ENCODE measurements around the gene CACTIN.
A peak's percentile ranks its signal among the peaks of the same experiment; 100 is the strongest.
"Not testable (repeated sequence)": the region's sequence is repeated elsewhere in the genome, so short reads cannot be mapped to it uniquely, and the experiment has no call there.

The CACTIN gene

DNA sequence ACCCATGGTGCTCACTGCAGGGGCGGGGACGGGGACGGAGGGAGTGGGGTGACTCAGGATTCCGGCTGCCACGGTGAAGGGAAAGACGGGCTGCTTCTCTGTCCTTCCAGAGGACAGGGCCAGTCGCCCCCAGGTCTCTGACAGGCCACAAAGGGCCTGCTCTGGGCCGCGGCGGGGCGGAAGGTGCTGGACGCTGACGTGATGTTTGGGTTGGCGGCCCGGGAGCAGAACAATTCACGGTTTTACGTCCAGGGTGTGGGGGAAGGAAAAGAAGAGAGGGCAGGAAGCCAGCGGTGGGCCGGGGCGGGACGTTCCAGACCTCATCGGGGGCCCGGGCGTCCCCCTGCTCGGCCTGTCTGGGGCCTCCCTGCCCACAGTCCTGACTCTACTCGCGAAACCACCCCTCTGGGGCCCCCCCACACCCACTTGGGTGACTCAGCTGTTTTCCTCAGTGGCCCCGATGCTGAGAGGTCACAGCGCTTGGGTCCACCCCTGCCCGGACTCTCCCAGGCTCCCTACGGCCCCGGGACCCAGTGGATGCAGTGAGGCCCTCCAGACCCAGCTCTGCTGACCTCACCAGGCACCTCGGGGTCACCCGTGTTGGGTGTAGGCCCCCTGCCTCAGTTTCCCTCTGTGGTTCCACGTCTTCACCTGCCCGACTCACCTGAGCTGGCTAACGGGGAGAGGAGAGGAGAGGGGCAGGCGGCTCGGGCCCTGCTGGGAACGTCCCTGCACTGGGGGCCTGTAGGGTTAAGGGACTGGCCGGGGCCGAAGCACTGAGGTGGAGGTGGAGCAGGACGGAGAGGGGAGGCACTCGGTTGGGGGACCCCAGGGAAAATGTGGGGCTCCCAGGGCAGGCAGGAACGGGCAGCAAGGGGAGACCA, 44.4 kb upstream of the CACTIN start:
- H3K4me2 ChIP-seq: peak overlapping the region; percentile 93 to 99 (median 98)
- TF ChIP-seq Cebpa-rat (IDR thresholded peaks at IDR 0.05): no peak
- H3K4me3 ChIP-seq: peak overlapping the region in 8 of 10 experiments; percentile 29 to 56 (median 42); a peak in 13 of 20 replicates
- 0 out of 22 replicates have a peak, but pooled peaks cover 0 to 6% (median 0%) of the 10 kb centered on the region in 11 experiments for H3K9me3 ChIP-seq (replicated peaks in 1 of 11)
- peaks cover 0 to 48% (median 3%) of the 10 kb centered on the region in 11 experiments; a peak in 7 of 22 replicates for H3K36me3 ChIP-seq
- H3K27me3 ChIP-seq: peaks cover 0 to 19% (median 13%) of the 10 kb centered on the region in 11 experiments; a peak in 13 of 22 replicates
- H3K27ac ChIP-seq: peak overlapping the region; percentile 1 to 67 (median 45); a peak in 19 of 22 replicates
- peaks cover 96 to 99% (median 98%) of the 10 kb centered on the region in 11 experiments for H4K20me1 ChIP-seq
- H3K4me1 ChIP-seq: peaks cover 27 to 51% (median 45%) of the 10 kb centered on the region in 10 experiments
- H3K9ac ChIP-seq: peak overlapping the region; percentile 34 to 77 (median 68); a peak in 21 of 22 replicates

DNA sequence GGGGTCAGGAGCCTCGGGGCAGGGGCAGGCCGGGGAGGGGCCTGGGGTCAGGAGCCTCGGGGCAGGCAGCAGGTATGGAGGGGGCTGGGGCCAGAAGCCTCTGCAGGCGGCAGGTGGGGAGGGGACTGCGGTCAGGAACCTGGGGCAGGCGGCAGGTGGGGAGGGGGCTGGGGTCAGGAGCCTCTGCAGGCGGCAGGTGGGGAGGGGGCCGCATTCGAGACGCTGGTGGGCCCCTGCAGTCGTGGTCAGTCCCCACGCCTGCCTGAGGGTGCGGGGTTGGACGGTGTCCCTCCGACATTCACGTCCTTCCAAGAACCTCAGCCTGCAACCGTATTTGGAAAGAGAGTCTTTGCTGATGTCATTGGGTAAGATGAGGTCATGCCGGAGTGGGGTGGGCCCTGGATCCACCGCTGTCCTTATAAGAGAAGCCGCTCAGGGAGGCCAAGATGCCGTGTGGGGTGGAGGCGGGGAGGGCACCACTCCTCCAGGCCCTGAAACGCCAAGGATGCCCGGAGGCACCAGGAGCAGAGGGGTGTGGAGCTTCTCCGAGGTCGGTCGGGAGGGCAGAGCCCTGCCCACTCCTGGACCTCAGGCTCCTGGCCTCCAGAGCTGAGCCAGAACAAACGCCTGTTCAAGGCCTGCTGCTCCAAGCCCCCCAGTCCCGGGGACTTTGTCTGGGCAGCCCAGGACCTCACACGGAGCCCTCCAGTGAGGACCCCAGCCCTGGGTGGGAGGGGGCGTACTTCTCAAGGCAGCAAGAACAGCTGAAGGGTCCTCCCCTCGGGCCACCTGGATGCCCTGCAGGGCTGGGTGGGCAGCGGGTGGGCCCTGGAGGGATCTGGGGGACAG, 43.6 kb upstream of the CACTIN start:
- peaks cover 0 to 19% (median 13%) of the 10 kb centered on the region in 11 experiments; a peak in 13 of 22 replicates for H3K27me3 ChIP-seq
- peaks cover 35 to 58% (median 52%) of the 10 kb centered on the region in 10 experiments for H3K4me1 ChIP-seq
- peak overlapping the region in 7 of 11 experiments; percentile 27 to 67 (median 60); a peak in 5 of 22 replicates for H3K27ac ChIP-seq
- peak overlapping the region in 1 of 10 experiments; percentile 48; a peak in 1 of 20 replicates for H3K4me3 ChIP-seq
- H3K4me2 ChIP-seq: peak overlapping the region; percentile 93 to 99 (median 98)
- H3K9me3 ChIP-seq (replicated peaks in 1 of 11): 0 out of 22 replicates have a peak, but pooled peaks cover 0 to 6% (median 0%) of the 10 kb centered on the region in 11 experiments
- H3K36me3 ChIP-seq: peaks cover 0 to 47% (median 3%) of the 10 kb centered on the region in 11 experiments; a peak in 11 of 22 replicates
- H4K20me1 ChIP-seq: peaks cover 96 to 99% (median 98%) of the 10 kb centered on the region in 11 experiments
- peak overlapping the region; percentile 34 to 77 (median 68); a peak in 17 of 22 replicates for H3K9ac ChIP-seq
- no peak for TF ChIP-seq Cebpa-rat (IDR thresholded peaks at IDR 0.05)

DNA sequence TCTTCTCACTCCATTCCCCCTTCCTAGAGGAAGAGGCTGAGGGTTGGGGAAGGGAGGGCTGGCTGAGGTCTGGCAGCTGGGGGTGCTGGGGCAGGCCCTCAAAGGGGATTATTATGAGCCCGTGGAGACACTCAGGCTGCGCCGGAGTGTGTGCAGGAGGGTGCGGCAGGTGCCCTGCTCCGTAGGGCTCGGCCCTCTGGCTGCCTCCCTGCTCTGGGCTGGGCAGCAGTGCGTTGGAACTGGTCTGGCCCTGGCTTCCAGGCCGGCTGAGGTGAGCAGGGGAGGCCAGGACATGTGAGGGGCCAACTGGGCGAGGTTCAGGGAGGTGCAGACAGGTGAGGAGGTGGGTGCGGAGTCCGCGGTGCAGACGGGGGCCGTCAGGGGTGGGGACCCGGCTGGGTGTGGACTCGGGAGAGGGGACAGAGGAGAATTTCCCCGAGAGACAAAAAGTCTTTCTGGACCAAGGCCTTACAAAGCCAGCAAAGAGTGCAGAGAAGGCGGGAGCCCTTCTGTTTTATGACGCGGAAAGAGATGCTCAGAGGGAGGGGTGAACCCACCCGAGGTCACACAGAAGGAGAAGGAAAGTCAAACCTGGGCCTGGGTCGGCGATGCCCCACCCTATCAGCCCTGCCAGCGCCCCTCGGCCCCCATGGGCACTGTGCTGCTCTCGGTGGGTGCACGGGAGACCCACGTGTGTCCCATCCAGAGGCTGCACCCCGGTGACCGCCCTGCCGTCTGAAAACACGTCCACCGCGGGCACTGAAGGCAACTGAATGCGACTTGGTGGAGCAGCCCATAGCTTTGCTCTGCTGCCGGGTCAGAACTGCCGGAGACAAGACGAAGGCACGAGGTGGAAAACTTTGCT, 42.7 kb upstream of the CACTIN start:
- Histone ChIP-seq H3K4me2 (no peak overlapping the region), H3K9me3 (replicated peaks in 1 of 11) (0 out of 22 replicates have a peak, but pooled peaks cover 0 to 4% (median 0%) of the 10 kb centered on the region in 11 experiments), H3K27me3 (peaks cover 0 to 19% (median 13%) of the 10 kb centered on the region in 11 experiments; a peak in 13 of 22 replicates), H3K4me1 (peaks cover 42 to 61% (median 52%) of the 10 kb centered on the region in 10 experiments), H3K4me3 (no peak overlapping the region), H3K9ac (no peak overlapping the region; a peak in 1 of 22 replicates), H3K27ac (no peak overlapping the region), H4K20me1 (peaks cover 90 to 99% (median 97%) of the 10 kb centered on the region in 11 experiments), H3K36me3 (peaks cover 0 to 48% (median 11%) of the 10 kb centered on the region in 11 experiments; a peak in 18 of 22 replicates)
- no peak for TF ChIP-seq Cebpa-rat (IDR thresholded peaks at IDR 0.05)

DNA sequence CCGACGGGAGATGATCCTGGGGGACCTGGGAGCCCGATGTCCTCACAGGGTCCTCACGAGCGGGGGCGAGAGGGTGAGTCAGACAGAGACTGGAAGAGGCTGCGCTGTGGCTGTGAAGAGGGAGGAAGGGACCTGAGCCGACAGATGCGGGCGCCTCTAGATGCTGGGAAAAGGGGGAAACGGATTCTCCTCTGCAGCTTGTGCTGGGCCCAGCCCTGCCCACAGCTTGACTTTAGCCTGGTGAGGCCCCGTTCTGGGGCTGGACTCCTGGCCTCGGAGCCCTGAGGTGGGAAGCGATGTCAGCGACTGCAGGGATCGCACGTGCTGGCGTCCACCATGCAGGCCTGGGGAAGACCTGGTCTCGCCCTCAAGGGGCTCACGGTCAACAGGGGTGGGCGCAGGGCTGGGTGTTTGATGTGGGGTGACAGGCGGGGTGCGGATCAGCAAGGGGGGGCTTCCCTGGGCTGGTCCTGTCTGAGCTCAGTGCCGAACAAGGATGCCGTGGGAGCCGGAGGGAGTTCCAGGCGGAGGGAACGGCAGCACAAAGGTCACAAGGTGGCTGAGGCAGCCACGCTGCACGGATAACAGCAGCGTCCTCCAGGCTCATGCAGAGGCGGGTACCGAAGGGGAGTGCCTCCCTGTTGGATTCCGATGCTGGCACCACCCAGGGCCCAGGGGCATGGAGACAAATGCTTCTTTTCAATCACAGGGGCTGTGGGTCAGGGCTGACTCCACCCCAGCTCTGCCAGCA, 41.9 kb upstream of the CACTIN start:
- Histone ChIP-seq H3K36me3 (peaks cover 6 to 56% (median 19%) of the 10 kb centered on the region in 11 experiments; a peak in 21 of 22 replicates), H4K20me1 (peaks cover 82 to 99% (median 92%) of the 10 kb centered on the region in 11 experiments), H3K9ac (peak overlapping the region in 1 of 11 experiments; percentile 29; a peak in 1 of 22 replicates), H3K9me3 (replicated peaks in 1 of 11) (no peaks in the 10 kb centered on the region), H3K4me2 (no peak overlapping the region), H3K4me3 (no peak overlapping the region), H3K27me3 (peaks cover 0 to 19% (median 13%) of the 10 kb centered on the region in 11 experiments; a peak in 13 of 22 replicates), H3K27ac (no peak overlapping the region), H3K4me1 (peaks cover 39 to 58% (median 44%) of the 10 kb centered on the region in 10 experiments)
- no peak for TF ChIP-seq Cebpa-rat (IDR thresholded peaks at IDR 0.05)

DNA sequence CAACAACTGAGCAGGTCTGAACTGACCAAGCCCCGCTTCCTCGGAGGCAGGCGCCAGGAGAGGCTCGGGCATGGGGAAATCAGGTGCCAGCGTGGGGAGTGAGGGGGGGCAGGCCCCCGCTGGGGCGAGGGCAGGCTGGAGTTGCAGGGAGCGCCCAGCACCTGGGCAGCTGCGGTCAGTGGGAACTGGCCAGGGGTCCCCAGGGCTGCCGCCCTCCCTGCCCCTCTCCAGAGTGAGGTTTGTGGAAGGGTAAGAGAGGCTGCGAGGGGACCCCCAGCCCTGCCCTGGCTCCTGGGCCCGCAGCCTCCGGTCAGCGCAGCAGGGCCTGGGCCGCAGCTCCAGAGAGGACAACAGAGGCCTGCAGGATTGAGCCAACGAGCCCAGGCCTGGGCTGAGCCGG, 41.2 kb upstream of the CACTIN start:
- no peak overlapping the region for H3K27ac ChIP-seq
- peak overlapping the region in 2 of 11 experiments; percentile 23 to 29; a peak in 3 of 22 replicates for H3K9ac ChIP-seq
- H3K4me3 ChIP-seq: no peak overlapping the region
- H3K4me1 ChIP-seq: peaks cover 32 to 58% (median 43%) of the 10 kb centered on the region in 10 experiments
- H3K4me2 ChIP-seq: no peak overlapping the region
- TF ChIP-seq Cebpa-rat (IDR thresholded peaks at IDR 0.05): no peak
- H4K20me1 ChIP-seq: peaks cover 76 to 99% (median 86%) of the 10 kb centered on the region in 11 experiments
- H3K9me3 ChIP-seq (replicated peaks in 1 of 11): no peaks in the 10 kb centered on the region
- H3K27me3 ChIP-seq: peaks cover 0 to 19% (median 13%) of the 10 kb centered on the region in 11 experiments; a peak in 13 of 22 replicates
- peaks cover 13 to 64% (median 27%) of the 10 kb centered on the region in 11 experiments for H3K36me3 ChIP-seq

DNA sequence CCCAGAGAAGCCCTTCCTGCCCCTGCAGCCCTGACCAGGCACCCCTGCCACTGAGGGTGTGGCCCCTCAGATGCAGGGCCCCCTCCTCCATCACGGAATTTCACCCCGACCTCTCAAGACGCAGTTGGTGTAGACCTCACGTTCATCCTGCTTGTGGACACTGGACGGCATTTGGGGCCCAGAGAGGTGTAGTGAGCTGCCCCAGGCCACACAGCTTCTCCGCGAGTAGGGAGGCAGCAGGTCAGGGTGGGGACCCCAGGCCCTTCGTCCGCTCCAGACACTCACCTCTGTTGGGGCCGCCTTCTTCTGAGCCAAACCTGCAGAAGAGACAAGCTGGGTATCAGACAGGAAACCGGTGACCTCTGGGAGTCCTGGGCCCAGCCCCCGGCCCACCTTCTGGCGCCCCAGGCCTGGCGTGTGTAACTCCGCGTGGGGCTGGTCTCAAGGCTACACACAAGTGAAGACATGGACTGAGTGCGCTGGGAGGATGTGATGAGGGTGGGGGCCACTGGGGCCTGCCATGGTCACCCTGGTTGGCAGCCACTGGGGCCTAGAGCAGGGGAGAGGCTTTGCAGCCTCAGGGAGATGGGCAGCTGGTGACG, 40.5 kb upstream of the CACTIN start:
- no peak overlapping the region for H3K4me2 ChIP-seq
- H3K36me3 ChIP-seq: peaks cover 17 to 70% (median 32%) of the 10 kb centered on the region in 11 experiments
- no peaks in the 10 kb centered on the region for H3K9me3 ChIP-seq (replicated peaks in 1 of 11)
- H3K4me1 ChIP-seq: peaks cover 27 to 56% (median 38%) of the 10 kb centered on the region in 10 experiments
- no peak for TF ChIP-seq Cebpa-rat (IDR thresholded peaks at IDR 0.05)
- H3K4me3 ChIP-seq: no peak overlapping the region
- peaks cover 70 to 94% (median 81%) of the 10 kb centered on the region in 11 experiments for H4K20me1 ChIP-seq
- H3K27ac ChIP-seq: no peak overlapping the region
- peaks cover 0 to 18% (median 13%) of the 10 kb centered on the region in 11 experiments; a peak in 13 of 22 replicates for H3K27me3 ChIP-seq
- peak overlapping the region in 1 of 11 experiments; percentile 29; a peak in 1 of 22 replicates for H3K9ac ChIP-seq

DNA sequence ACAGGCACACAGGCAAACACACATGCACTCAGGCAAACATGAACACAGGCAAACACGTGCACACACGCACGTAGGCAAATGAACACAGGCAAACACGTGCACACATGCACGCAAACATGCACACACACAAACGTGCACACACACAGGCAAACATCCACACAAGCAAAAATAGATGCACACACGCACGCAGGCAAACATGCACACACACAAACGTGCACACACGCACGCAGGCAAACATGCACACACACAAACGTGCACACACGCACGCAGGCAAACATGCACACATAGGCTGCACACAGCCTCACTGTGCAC, 39.9 kb upstream of the CACTIN start:
- Histone ChIP-seq H4K20me1 (peaks cover 64 to 89% (median 78%) of the 10 kb centered on the region in 11 experiments), H3K27me3 (peaks cover 0 to 11% (median 7%) of the 10 kb centered on the region in 11 experiments; a peak in 12 of 22 replicates), H3K4me2 (peak overlapping the region in 1 of 11 experiments; percentile 88; a peak in 2 of 22 replicates), H3K36me3 (peaks cover 23 to 76% (median 38%) of the 10 kb centered on the region in 11 experiments), H3K4me1 (peaks cover 20 to 55% (median 32%) of the 10 kb centered on the region in 10 experiments)
- not testable (repeated sequence) for H3K9ac ChIP-seq; H3K27ac ChIP-seq; H3K4me3 ChIP-seq; H3K9me3 ChIP-seq (replicated peaks in 1 of 11)
